ENCODE results near the gene PRKCE.

- TF ChIP-seq, protein P1, sequence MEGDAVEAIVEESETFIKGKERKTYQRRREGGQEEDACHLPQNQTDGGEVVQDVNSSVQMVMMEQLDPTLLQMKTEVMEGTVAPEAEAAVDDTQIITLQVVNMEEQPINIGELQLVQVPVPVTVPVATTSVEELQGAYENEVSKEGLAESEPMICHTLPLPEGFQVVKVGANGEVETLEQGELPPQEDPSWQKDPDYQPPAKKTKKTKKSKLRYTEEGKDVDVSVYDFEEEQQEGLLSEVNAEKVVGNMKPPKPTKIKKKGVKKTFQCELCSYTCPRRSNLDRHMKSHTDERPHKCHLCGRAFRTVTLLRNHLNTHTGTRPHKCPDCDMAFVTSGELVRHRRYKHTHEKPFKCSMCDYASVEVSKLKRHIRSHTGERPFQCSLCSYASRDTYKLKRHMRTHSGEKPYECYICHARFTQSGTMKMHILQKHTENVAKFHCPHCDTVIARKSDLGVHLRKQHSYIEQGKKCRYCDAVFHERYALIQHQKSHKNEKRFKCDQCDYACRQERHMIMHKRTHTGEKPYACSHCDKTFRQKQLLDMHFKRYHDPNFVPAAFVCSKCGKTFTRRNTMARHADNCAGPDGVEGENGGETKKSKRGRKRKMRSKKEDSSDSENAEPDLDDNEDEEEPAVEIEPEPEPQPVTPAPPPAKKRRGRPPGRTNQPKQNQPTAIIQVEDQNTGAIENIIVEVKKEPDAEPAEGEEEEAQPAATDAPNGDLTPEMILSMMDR (IDR thresholded peaks at IDR 0.05; ENCODE audit: low read depth, low read length, missing input control), result no peak
- TF ChIP-seq RAD21 (IDR thresholded peaks at IDR 0.05) (no peak), EGR1 (IDR thresholded peaks at IDR 0.05; ENCODE audit: low read depth in 2 of 2) (no peak), RXRA (IDR thresholded peaks at IDR 0.05) (no peak), FOXA1 (IDR thresholded peaks at IDR 0.05) (no peak), GABPA (IDR thresholded peaks at IDR 0.05 in 1 of 2, conservative IDR thresholded peaks at IDR 0.05 in 1 of 2) (no peak), NR2F2 (IDR thresholded peaks at IDR 0.05) (no peak)
- TF ChIP-seq, protein P2, sequence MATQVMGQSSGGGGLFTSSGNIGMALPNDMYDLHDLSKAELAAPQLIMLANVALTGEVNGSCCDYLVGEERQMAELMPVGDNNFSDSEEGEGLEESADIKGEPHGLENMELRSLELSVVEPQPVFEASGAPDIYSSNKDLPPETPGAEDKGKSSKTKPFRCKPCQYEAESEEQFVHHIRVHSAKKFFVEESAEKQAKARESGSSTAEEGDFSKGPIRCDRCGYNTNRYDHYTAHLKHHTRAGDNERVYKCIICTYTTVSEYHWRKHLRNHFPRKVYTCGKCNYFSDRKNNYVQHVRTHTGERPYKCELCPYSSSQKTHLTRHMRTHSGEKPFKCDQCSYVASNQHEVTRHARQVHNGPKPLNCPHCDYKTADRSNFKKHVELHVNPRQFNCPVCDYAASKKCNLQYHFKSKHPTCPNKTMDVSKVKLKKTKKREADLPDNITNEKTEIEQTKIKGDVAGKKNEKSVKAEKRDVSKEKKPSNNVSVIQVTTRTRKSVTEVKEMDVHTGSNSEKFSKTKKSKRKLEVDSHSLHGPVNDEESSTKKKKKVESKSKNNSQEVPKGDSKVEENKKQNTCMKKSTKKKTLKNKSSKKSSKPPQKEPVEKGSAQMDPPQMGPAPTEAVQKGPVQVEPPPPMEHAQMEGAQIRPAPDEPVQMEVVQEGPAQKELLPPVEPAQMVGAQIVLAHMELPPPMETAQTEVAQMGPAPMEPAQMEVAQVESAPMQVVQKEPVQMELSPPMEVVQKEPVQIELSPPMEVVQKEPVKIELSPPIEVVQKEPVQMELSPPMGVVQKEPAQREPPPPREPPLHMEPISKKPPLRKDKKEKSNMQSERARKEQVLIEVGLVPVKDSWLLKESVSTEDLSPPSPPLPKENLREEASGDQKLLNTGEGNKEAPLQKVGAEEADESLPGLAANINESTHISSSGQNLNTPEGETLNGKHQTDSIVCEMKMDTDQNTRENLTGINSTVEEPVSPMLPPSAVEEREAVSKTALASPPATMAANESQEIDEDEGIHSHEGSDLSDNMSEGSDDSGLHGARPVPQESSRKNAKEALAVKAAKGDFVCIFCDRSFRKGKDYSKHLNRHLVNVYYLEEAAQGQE (IDR thresholded peaks at IDR 0.05), result no peak
Observed at GRCh38 chr2:45973426-45973825, 322.0 kb downstream of the PRKCE start.

Data from liver (tissue), 3 donors.